K562 (cell line): ENCODE results near the gene ITPR2. TPM values are rescaled to one million over a fixed set of nuclear protein-coding genes. Genes with fewer than 3 reads are reported as not detected.

Source experiments
- ATAC-seq: fragments of 200-7000 bp; cut with Tn5 transposase; 3 replicates; pipeline ENCODE4 v1.9.1; 2020; ENCODE audit warnings: moderate library complexity
- BruUV-seq: library from RNA; stranded (reverse); fragments of 400-500 nt; replicated peaks from 2 replicates; lab custom pipeline; 2021; lab: Mats Ljungman, UMichigan
- CTCF ChIA-PET: fragments of 300-600 bp; formaldehyde crosslinking; extraction: SDS; loops from one replicate; lab custom pipeline; 2021; ENCODE audit warnings: low intra/inter-chr PET ratio; lab: Yijun Ruan, JAX
- POLR2A ChIA-PET: fragments of 300-600, 350-650 bp; sonication (Branson Sonifier 250); formaldehyde crosslinking; extraction: SDS; loops from one replicate; lab custom pipeline; 2021; ENCODE audit warnings: antibody characterized with exemption, inconsistent platforms; lab: Yijun Ruan, JAX
- DNase-seq, 4 experiments: peaks; one replicate each; pipeline versions ENCODE4 v3.0.0 to v3.0.0-alpha.2; 2011 to 2018; ENCODE audit warnings: low spot score in 3 of 4, mixed read lengths in 3 of 4; ENCODE audit errors: extremely low read depth in 1 of 4
- FAIRE-seq: peaks from 2 replicates; lab custom pipeline; 2011; peaks lifted over from hg19 to GRCh38; lab: Jason Lieb, UNC
- H2AFZ ChIP-seq: 2 replicates; pipeline ENCODE4 v1.6.0; 2011; ENCODE audit warnings: low read depth, low read length, control low read depth, inconsistent platforms
- H3K27ac ChIP-seq: fragments of 200-600 bp; 3 replicates; pipeline ENCODE4 v1.8.0; 2011; ENCODE audit warnings: low read depth, mild to moderate bottlenecking, control low read depth, inconsistent platforms, low read length, moderate library complexity, mixed read lengths; ENCODE audit errors: extremely low read depth
- H3K27me3 ChIP-seq, 2 experiments: fragments of 300-600 bp in 1 of 2; 2 replicates in 1 of 2; 3 replicates in 1 of 2; pipeline versions ENCODE4 v1.6.0 to v1.8.0; 2011; ENCODE audit warnings: inconsistent platforms in 2 of 2, low read length in 2 of 2, mild to moderate bottlenecking in 1 of 2, mixed read lengths in 1 of 2, moderate library complexity in 1 of 2; ENCODE audit not compliant: control insufficient read depth in 2 of 2, insufficient read depth in 2 of 2
- H3K36me3 ChIP-seq: fragments of 300-600 bp; 3 replicates; pipeline ENCODE4 v1.8.0; 2011; ENCODE audit warnings: mild to moderate bottlenecking, low read length, inconsistent platforms; ENCODE audit not compliant: control insufficient read depth, insufficient read depth
- H3K4me1 ChIP-seq, 2 experiments: fragments of 200-600 bp in 1 of 2; replicated peaks in 1 of 2; 2 replicates in 1 of 2; 3 replicates in 1 of 2; pipeline versions ENCODE4 v1.5.1 to v1.8.0; 2011; ENCODE audit warnings: inconsistent platforms in 2 of 2, low read length in 2 of 2, mild to moderate bottlenecking in 1 of 2, mixed read lengths in 1 of 2, moderate library complexity in 1 of 2; ENCODE audit not compliant: control insufficient read depth in 2 of 2, insufficient read depth in 2 of 2
- H3K4me2 ChIP-seq: 2 replicates; pipeline ENCODE4 v1.6.1; 2011; ENCODE audit warnings: low read length, control low read depth, inconsistent platforms, mixed read lengths; ENCODE audit not compliant: insufficient read depth
- H3K4me3 ChIP-seq: fragments of 200-600 bp; sonication (generic), shearing (Covaris generic); 2 replicates; pipeline ENCODE4 v1.5.1; 2016; ENCODE audit warnings: control low read depth, inconsistent platforms
- H3K79me2 ChIP-seq: fragments of 200-600 bp; 3 replicates; pipeline ENCODE4 v1.8.0; 2011; ENCODE audit warnings: low read length, inconsistent platforms; ENCODE audit not compliant: control insufficient read depth, insufficient read depth
- H3K9ac ChIP-seq, 2 experiments: 2 replicates each; pipeline versions ENCODE4 v1.6.0 to v1.6.1; 2011; ENCODE audit warnings: low read depth in 2 of 2, low read length in 2 of 2, control low read depth in 1 of 2, inconsistent platforms in 1 of 2, mild to moderate bottlenecking in 1 of 2, mixed read lengths in 1 of 2; ENCODE audit not compliant: insufficient read depth in 1 of 2
- H3K9me1 ChIP-seq: one replicate; pipeline ENCODE4 v1.6.0; 2011; ENCODE audit warnings: inconsistent platforms, mild to moderate bottlenecking, low read length, moderate library complexity; ENCODE audit not compliant: control insufficient read depth, insufficient read depth
- H3K9me3 ChIP-seq: replicated peaks from 2 replicates; pipeline ENCODE4 v1.5.1; 2011; ENCODE audit warnings: low read depth, low read length, inconsistent platforms; ENCODE audit not compliant: control insufficient read depth, insufficient read depth
- H4K20me1 ChIP-seq: replicated peaks from 2 replicates; pipeline ENCODE4 v1.6.1; 2011; ENCODE audit warnings: low read length, inconsistent platforms, mixed read lengths; ENCODE audit not compliant: control insufficient read depth, insufficient read depth
- DLX4 ChIP-seq: fragments of 250-450 bp; sonication (Bioruptor Pico); IDR thresholded peaks from 2 replicates; pipeline ENCODE4 v1.6.1; 2021; ENCODE audit warnings: mild to moderate bottlenecking
- ELF2 ChIP-seq: fragments of 250-450 bp; sonication (Bioruptor Pico); IDR thresholded peaks from 2 replicates; pipeline ENCODE4 v1.5.0; 2021; ENCODE audit warnings: mild to moderate bottlenecking
- MEIS2 ChIP-seq: fragments of 450-650 bp; IDR thresholded peaks from 2 replicates; pipeline ENCODE4 v1.6.1; 2014; ENCODE audit warnings: mild to moderate bottlenecking; ENCODE audit not compliant: partially characterized antibody
- NCOR1 ChIP-seq: fragments of 450-650 bp; IDR thresholded peaks from 2 replicates; pipeline ENCODE4 v1.6.1; 2016; ENCODE audit warnings: mild to moderate bottlenecking, moderate library complexity
- NFIC ChIP-seq: fragments of 450-650 bp; IDR thresholded peaks from 2 replicates; pipeline ENCODE4 v1.6.1; 2017; ENCODE audit warnings: mild to moderate bottlenecking, inconsistent platforms
- NFIX ChIP-seq: fragments of 250-450 bp; sonication (Bioruptor Pico); IDR thresholded peaks from 2 replicates; pipeline ENCODE4 v1.4.0; 2020; ENCODE audit warnings: low read depth, mild to moderate bottlenecking, moderate library complexity
- NR4A1 ChIP-seq, 2 experiments: fragments of 250-450 bp in 1 of 2; fragments of 450-650 bp in 1 of 2; sonication (Bioruptor Pico) in 1 of 2; IDR thresholded peaks; 2 replicates each; pipeline versions ENCODE4 v1.4.0 to v1.6.1; 2016 to 2020; ENCODE audit warnings: mild to moderate bottlenecking in 2 of 2, missing compliant biosample characterization in 1 of 2, missing genetic modification characterization in 1 of 2, moderate library complexity in 1 of 2
- PBX2 ChIP-seq, 2 experiments: IDR thresholded peaks in 1 of 2; conservative IDR thresholded peaks in 1 of 2; 2 replicates each; pipeline ENCODE4 v1.6.1; 2016; ENCODE audit warnings: low read depth in 2 of 2, mild to moderate bottlenecking in 1 of 2, missing compliant biosample characterization in 1 of 2, missing genetic modification characterization in 1 of 2, moderate library complexity in 1 of 2
- PML ChIP-seq: IDR thresholded peaks from 2 replicates; pipeline ENCODE4 v1.6.1; 2012; ENCODE audit warnings: low read length, inconsistent platforms
- RHOXF2B ChIP-seq: fragments of 250-450 bp; sonication (Bioruptor Pico); conservative IDR thresholded peaks from 2 replicates; pipeline ENCODE4 v1.5.1; 2021
- ZNF143 ChIP-seq: sonication (generic); formaldehyde crosslinking; IDR thresholded peaks from 2 replicates; pipeline ENCODE4 v1.9.0; 2022; ENCODE audit warnings: mild to moderate bottlenecking, missing genetic modification reagents
- ZNF3 ChIP-seq: fragments of 250-450 bp; sonication (Bioruptor Pico); IDR thresholded peaks from 2 replicates; pipeline ENCODE4 v1.5.0; 2021; ENCODE audit warnings: mild to moderate bottlenecking, moderate library complexity
- WGBS: fragments of 100-300 bp; shearing (Covaris generic); methylation state at CpG from one replicate; pipeline ENCODE4 v1.1.6; 2016; ENCODE audit warnings: low coverage, mixed read lengths; ENCODE audit not compliant: insufficient coverage; ENCODE audit errors: missing lambda C conversion rate; 5-methylcytosine and 5-hydroxymethylcytosine counted together
- in situ Hi-C: fragments of 300-500 bp; cut with MboI; formaldehyde crosslinking; loops from 4 replicates; pipeline ENCODE4 v1.15.0; 2018; ENCODE audit warnings: inconsistent platforms, mixed read lengths
- intact Hi-C: fragments of 100-400 bp; cut with micrococcal nuclease; formaldehyde crosslinking; loops from 2 replicates; pipeline ENCODE4 v1.14.2; 2022
- polyA plus RNA-seq, 8 experiments: library from polyadenylated mRNA; depleted of rRNA in 4 of 8; stranded (reverse) in 5 of 8; unstranded in 3 of 8; fragments of >200 nt; fragmentation: Nextera tagmentation in 2 of 8; fragmentation: Illumina TruSeq in 1 of 8; extraction: Ambion mirVana in 2 of 8; extraction: Trizol in 1 of 8; gene quantifications; 2 replicates each; pipeline versions ENCODE4 v1.2.1 to v1.2.3, GENCODE V29; 2011 to 2014; ENCODE audit warnings: inconsistent platforms in 1 of 8, missing spikeins in 1 of 8
- total RNA-seq, 7 experiments: library from RNA; depleted of rRNA in 6 of 7; stranded (reverse); fragments of >200 nt in 6 of 7; fragmentation: Illumina TruSeq in 2 of 7; extraction: Trizol in 2 of 7; gene quantifications; 2 replicates each; pipeline versions ENCODE4 v1.2.1 to v1.2.3, GENCODE V29; 2011 to 2021; ENCODE audit warnings: low replicate concordance in 1 of 7

Gene ITPR2
- total and polyA plus RNA-seq, 9 of the 15 experiments (the other 6 are each of a cell fraction or from before 2014, with no cell fraction given), result 0.21 to 3.3 (median 0.95) TPM

- Histone ChIP-seq H4K20me1 (no peaks in the 10 kb centered on the region), H3K27ac (no peak overlapping the region), H3K36me3 (no peaks in the 10 kb centered on the region), H2AFZ (no peak overlapping the region), H3K4me3 (no peak overlapping the region), H3K9me3 (no peaks in the 10 kb centered on the region), H3K27me3 (peaks cover 0 to 8% of the 10 kb centered on the region in 2 experiments; a peak in 1 of 5 replicates), H3K4me1 (no peaks in the 10 kb centered on the region), H3K4me2 (no peak overlapping the region), H3K9me1 (no peaks in the 10 kb centered on the region), H3K79me2 (no peaks in the 10 kb centered on the region), H3K9ac (no peak overlapping the region)
- ATAC-seq (no peak), DNase-seq (no peak), FAIRE-seq (no peak)
- ChIA-PET POLR2A (no interaction called here), CTCF (no interaction called here)
- TF ChIP-seq ZNF3, result no peak
- TF ChIP-seq NR4A1 (CRISPR knock-in tag; IDR thresholded peaks at IDR 0.05), result no peak
- no peak for TF ChIP-seq NR4A1 (tag; IDR thresholded peaks at IDR 0.05)
- TF ChIP-seq NFIC, result 0 out of 2 replicates have a peak, but pooled peaks have one; percentile 8
- intact Hi-C loops, result no loop called here
- in situ Hi-C loops, result no loop called here
- WGBS, result 4% methylated on average over 8 of the region's 8 CpGs
- no TSS peak for BruUV-seq
Observed at GRCh38 chr12:26723379-26724308, 109.3 kb downstream of the ITPR2 start.

GRCh38 chr12:26721800-26722199, 111.2 kb downstream of the ITPR2 start:
- no peak for ATAC-seq
- Histone ChIP-seq H3K36me3 (no peaks in the 10 kb centered on the region), H3K27ac (no peak overlapping the region), H3K9me3 (no peaks in the 10 kb centered on the region), H3K4me3 (no peak overlapping the region), H3K9ac (no peak overlapping the region), H3K79me2 (no peaks in the 10 kb centered on the region), H4K20me1 (no peaks in the 10 kb centered on the region), H3K4me2 (no peak overlapping the region), H3K4me1 (no peaks in the 10 kb centered on the region), H2AFZ (no peak overlapping the region), H3K27me3 (no peaks in the 10 kb centered on the region; a peak in 1 of 5 replicates), H3K9me1 (no peaks in the 10 kb centered on the region)
- BruUV-seq, result no TSS peak
- DNase-seq, result peak in 1 of 4 experiments; percentile 9
- ChIA-PET CTCF (no interaction called here), POLR2A (interaction anchor here (0.6 kb wide), 1 partner anchor 496 kb away, joined by 3 read pairs; no protein-coding TSS in a partner anchor)
- intact Hi-C loops, result no loop called here
- in situ Hi-C loops, result no loop called here
- WGBS, result 0% methylated on average over 2 of the region's 2 CpGs
- no peak for FAIRE-seq
- TF ChIP-seq ELF2 (CRISPR knock-in tag), result no peak
- TF ChIP-seq PML, result no peak
- no peak for TF ChIP-seq RHOXF2B (CRISPR knock-in tag)
- no peak for TF ChIP-seq NCOR1
- TF ChIP-seq PBX2 (CRISPR knock-in tag; IDR thresholded peaks at IDR 0.05; ENCODE audit: low read depth), result no peak
- TF ChIP-seq PBX2 (tag; conservative IDR thresholded peaks at IDR 0.05; ENCODE audit: low read depth), result peak; percentile 90
- TF ChIP-seq DLX4 (CRISPR knock-in tag), result no peak
- TF ChIP-seq ZNF143 (CRISPR knock-in tag), result no peak
- peak; percentile 38 for TF ChIP-seq NFIX
- TF ChIP-seq MEIS2, result peak; percentile 66
